T-cell (primary cell): Measurements from ENCODE around the gene NFKBIL1. TPM values are rescaled to one million over a fixed set of nuclear protein-coding genes. Genes with fewer than 3 reads are reported as not detected.
A peak's percentile ranks its signal among the peaks of the same experiment; 100 is the strongest.

Experiments used
- ATAC-seq, 4 experiments: fragments of 200-7000 bp in 3 of 4; fragments of 150-1000 bp in 1 of 4; cut with Tn5 transposase; replicated peaks in 1 of 4; 1 replicate in 3 of 4; 2 replicates in 1 of 4; pipeline ENCODE4 v1.10.0; 2021; ENCODE audit warnings: moderate library complexity in 3 of 4, mild to moderate bottlenecking in 2 of 4, moderate number of reproducible peaks in 1 of 4
- CTCF ChIA-PET, 2 donors: fragments of 300-600 bp; sonication (Branson Sonifier 250); formaldehyde crosslinking; loops; one replicate each; lab custom pipeline; 2022; ENCODE audit warnings: antibody characterized with exemption in 2 of 2; lab: Charles Lee
- POLR2A ChIA-PET, 2 donors: fragments of 300-600 bp; sonication (Branson Sonifier 250); formaldehyde crosslinking; loops; one replicate each; lab custom pipeline; 2022; ENCODE audit warnings: antibody characterized with exemption in 2 of 2; lab: Charles Lee
- DNase-seq, 35 experiments: peaks; one replicate each; pipeline versions ENCODE4 v3.0.0 to v3.0.0-alpha.2; 2013 to 2023
- H3K27ac ChIP-seq: one replicate; pipeline ENCODE4 v1.5.1; 2013; ENCODE audit warnings: low read length
- H3K27me3 ChIP-seq, 2 experiments: replicated peaks in 1 of 2; 1 replicate in 1 of 2; 2 replicates in 1 of 2; pipeline versions ENCODE4 v1.6.1 to v1.7.0; 2013; ENCODE audit warnings: low read length in 1 of 2, mixed read lengths in 1 of 2; ENCODE audit not compliant: control insufficient read depth in 2 of 2, insufficient read depth in 2 of 2; ENCODE audit errors: extremely low read depth in 1 of 2
- H3K36me3 ChIP-seq, 2 donors: 1 replicate in 1 of 2; 2 replicates in 1 of 2; pipeline versions ENCODE4 v1.6.1 to v1.7.0; 2013; ENCODE audit warnings: low read length in 1 of 2; ENCODE audit not compliant: control insufficient read depth in 2 of 2, insufficient read depth in 1 of 2; ENCODE audit errors: extremely low read depth in 1 of 2
- H3K4me1 ChIP-seq, 2 experiments: 1 replicate in 1 of 2; 2 replicates in 1 of 2; pipeline versions ENCODE4 v1.6.1 to v1.7.0; 2013; ENCODE audit warnings: low read length in 2 of 2, mixed read lengths in 1 of 2; ENCODE audit not compliant: insufficient read depth in 2 of 2, control insufficient read depth in 1 of 2; ENCODE audit errors: extremely low read depth in 1 of 2
- H3K4me3 ChIP-seq, 2 donors: 1 replicate in 1 of 2; 2 replicates in 1 of 2; pipeline versions ENCODE4 v1.5.1 to v1.7.0; 2013; ENCODE audit warnings: mild to moderate bottlenecking in 2 of 2, low read length in 1 of 2, moderate library complexity in 1 of 2; ENCODE audit not compliant: control insufficient read depth in 1 of 2; ENCODE audit errors: extremely low read depth in 1 of 2
- H3K9me3 ChIP-seq: 2 replicates; pipeline ENCODE4 v1.7.0; 2013
- H3K27ac Mint-ChIP-seq, 2 donors: one replicate each; pipeline ENCODE4 v1.8.0; 2020 to 2021; ENCODE audit warnings: mild to moderate bottlenecking in 2 of 2, mixed read lengths in 2 of 2
- H3K27me3 Mint-ChIP-seq, 2 donors: one replicate each; pipeline ENCODE4 v1.8.0; 2021 to 2022; ENCODE audit warnings: mixed read lengths in 2 of 2
- H3K36me3 Mint-ChIP-seq: one replicate; pipeline ENCODE4 v1.8.0; 2021; ENCODE audit warnings: mixed read lengths
- H3K4me1 Mint-ChIP-seq, 3 donors: one replicate each; pipeline ENCODE4 v1.8.0; 2020 to 2022; ENCODE audit warnings: mixed read lengths in 3 of 3, mild to moderate bottlenecking in 1 of 3
- H3K4me3 Mint-ChIP-seq, 3 donors: one replicate each; pipeline ENCODE4 v1.8.0; 2020 to 2022; ENCODE audit warnings: mild to moderate bottlenecking in 3 of 3, mixed read lengths in 3 of 3, moderate library complexity in 3 of 3
- H3K9me3 Mint-ChIP-seq, 3 donors: one replicate each; pipeline ENCODE4 v1.8.0; 2020 to 2022; ENCODE audit warnings: mixed read lengths in 3 of 3
- WGBS: methylation state at CpG from one replicate; pipeline ENCODE4 v1.1.5; 2013; ENCODE audit warnings: missing lambda C conversion rate; ENCODE audit not compliant: insufficient coverage; 5-methylcytosine and 5-hydroxymethylcytosine counted together
- total RNA-seq, 35 experiments: library from RNA in 6 of 35; stranded (reverse) in 6 of 35; fragments of 120-200 nt in 1 of 35; gene quantifications; one replicate each; pipeline versions ENCODE4 v1.2.1 to v1.2.4 and lab custom pipeline; 2013 to 2026

NFKBIL1 gene
- total RNA-seq, 5 donors from 2014 or later (not counting 1 experiment from before 2014, with no cell fraction given) = 6.9 to 17.1 (median 11.6) TPM

DNA sequence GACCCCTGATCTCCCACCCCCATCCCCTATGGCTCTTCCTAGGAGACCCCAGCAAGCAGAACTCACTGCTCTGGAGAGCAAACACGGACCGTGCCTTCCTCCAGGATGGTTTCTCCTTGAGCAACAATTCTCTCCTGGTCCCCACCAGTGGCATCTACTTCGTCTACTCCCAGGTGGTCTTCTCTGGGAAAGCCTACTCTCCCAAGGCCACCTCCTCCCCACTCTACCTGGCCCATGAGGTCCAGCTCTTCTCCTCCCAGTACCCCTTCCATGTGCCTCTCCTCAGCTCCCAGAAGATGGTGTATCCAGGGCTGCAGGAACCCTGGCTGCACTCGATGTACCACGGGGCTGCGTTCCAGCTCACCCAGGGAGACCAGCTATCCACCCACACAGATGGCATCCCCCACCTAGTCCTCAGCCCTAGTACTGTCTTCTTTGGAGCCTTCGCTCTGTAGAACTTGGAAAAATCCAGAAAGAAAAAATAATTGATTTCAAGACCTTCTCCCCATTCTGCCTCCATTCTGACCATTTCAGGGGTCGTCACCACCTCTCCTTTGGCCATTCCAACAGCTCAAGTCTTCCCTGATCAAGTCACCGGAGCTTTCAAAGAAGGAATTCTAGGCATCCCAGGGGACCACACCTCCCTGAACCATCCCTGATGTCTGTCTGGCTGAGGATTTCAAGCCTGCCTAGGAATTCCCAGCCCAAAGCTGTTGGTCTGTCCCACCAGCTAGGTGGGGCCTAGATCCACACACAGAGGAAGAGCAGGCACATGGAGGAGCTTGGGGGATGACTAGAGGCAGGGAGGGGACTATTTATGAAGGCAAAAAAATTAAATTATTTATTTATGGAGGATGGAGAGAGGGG lies 26.1 kb downstream of the NFKBIL1 start:
- peak overlapping the region; percentile 92 for H3K27ac ChIP-seq
- H3K9me3 Mint-ChIP-seq = no peaks in the 10 kb centered on the region
- peaks cover 53 to 93% of the 10 kb centered on the region in 2 experiments for H3K4me1 ChIP-seq
- H3K4me1 Mint-ChIP-seq = peaks cover 94 to 95% (median 94%) of the 10 kb centered on the region in 3 donors
- 88% methylated on average over 9 of the region's 9 CpGs for WGBS
- H3K4me3 ChIP-seq = no peak overlapping the region
- peaks cover 10% of the 10 kb centered on the region for H3K36me3 Mint-ChIP-seq
- H3K9me3 ChIP-seq = no peaks in the 10 kb centered on the region
- H3K36me3 ChIP-seq = peaks cover 0 to 13% of the 10 kb centered on the region in 2 donors
- peak overlapping the region; percentile 91 to 99 (median 96) for H3K4me3 Mint-ChIP-seq
- POLR2A ChIA-PET = interaction anchor here (0.6 to 1.5 kb wide), 2 partner anchors 18 to 19 kb away, joined by 5 to 6 read pairs; partner anchors contain the start of gene NCR3 (in 1 of the 2)
- H3K27ac Mint-ChIP-seq = peak overlapping the region; percentile 98 to 100
- CTCF ChIA-PET = interaction anchor here (0.5 to 1.4 kb wide), 7 partner anchors 10 to 164 kb away, joined by 3 to 8 read pairs (median 3); no protein-coding TSS in a partner anchor
- H3K27me3 Mint-ChIP-seq = no peaks in the 10 kb centered on the region
- no peaks in the 10 kb centered on the region for H3K27me3 ChIP-seq
- DNase-seq (no peak), ATAC-seq (no peak)

DNA sequence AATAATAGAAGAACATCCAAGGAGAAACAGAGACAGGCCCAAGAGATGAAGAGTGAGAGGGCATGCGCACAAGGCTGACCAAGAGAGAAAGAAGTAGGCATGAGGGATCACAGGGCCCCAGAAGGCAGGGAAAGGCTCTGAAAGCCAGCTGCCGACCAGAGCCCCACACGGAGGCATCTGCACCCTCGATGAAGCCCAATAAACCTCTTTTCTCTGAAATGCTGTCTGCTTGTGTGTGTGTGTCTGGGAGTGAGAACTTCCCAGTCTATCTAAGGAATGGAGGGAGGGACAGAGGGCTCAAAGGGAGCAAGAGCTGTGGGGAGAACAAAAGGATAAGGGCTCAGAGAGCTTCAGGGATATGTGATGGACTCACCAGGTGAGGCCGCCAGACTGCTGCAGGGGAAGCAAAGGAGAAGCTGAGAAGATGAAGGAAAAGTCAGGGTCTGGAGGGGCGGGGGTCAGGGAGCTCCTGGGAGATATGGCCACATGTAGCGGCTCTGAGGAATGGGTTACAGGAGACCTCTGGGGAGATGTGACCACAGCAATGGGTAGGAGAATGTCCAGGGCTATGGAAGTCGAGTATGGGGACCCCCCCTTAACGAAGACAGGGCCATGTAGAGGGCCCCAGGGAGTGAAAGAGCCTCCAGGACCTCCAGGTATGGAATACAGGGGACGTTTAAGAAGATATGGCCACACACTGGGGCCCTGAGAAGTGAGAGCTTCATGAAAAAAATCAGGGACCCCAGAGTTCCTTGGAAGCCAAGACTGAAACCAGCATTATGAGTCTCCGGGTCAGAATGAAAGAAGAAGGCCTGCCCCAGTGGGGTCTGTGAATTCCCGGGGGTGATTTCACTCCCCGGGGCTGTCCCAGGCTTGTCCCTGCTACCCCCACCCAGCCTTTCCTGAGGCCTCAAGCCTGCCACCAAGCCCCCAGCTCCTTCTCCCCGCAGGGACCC lies 27.0 kb downstream of the NFKBIL1 start:
- POLR2A ChIA-PET = interaction anchor here (0.6 to 2.9 kb wide), 6 partner anchors 11 to 24 kb away, joined by 3 to 8 read pairs (median 4); partner anchors contain the start of gene NCR3 (in 1 of the 2)
- Mint-ChIP-seq H3K4me1 (peaks cover 94 to 95% (median 94%) of the 10 kb centered on the region in 3 donors), H3K27me3 (no peaks in the 10 kb centered on the region), H3K27ac (peak overlapping the region; percentile 98 to 100), H3K36me3 (peaks cover 15% of the 10 kb centered on the region), H3K9me3 (no peaks in the 10 kb centered on the region), H3K4me3 (peak overlapping the region; percentile 86 to 99 (median 91))
- no peak for ATAC-seq
- peak overlapping the region; percentile 92 for H3K27ac ChIP-seq
- no peaks in the 10 kb centered on the region for H3K27me3 ChIP-seq
- CTCF ChIA-PET = interaction anchor here (0.5 to 4.0 kb wide), 18 partner anchors 8 to 163 kb away, joined by 3 to 22 read pairs (median 5); partner anchors contain the start of genes ATP6V1G2 (in 1 of the 2), LST1 (in 1 of the 2) and NCR3 (in 1 of the 2)
- peak overlapping the region in 1 of 2 donors; percentile 79 for H3K4me3 ChIP-seq
- peaks cover 0 to 18% of the 10 kb centered on the region in 2 donors for H3K36me3 ChIP-seq
- H3K4me1 ChIP-seq = peaks cover 44 to 93% of the 10 kb centered on the region in 2 experiments
- no peak for DNase-seq
- H3K9me3 ChIP-seq = no peaks in the 10 kb centered on the region
- 56% methylated on average over 12 of the region's 14 CpGs for WGBS

DNA sequence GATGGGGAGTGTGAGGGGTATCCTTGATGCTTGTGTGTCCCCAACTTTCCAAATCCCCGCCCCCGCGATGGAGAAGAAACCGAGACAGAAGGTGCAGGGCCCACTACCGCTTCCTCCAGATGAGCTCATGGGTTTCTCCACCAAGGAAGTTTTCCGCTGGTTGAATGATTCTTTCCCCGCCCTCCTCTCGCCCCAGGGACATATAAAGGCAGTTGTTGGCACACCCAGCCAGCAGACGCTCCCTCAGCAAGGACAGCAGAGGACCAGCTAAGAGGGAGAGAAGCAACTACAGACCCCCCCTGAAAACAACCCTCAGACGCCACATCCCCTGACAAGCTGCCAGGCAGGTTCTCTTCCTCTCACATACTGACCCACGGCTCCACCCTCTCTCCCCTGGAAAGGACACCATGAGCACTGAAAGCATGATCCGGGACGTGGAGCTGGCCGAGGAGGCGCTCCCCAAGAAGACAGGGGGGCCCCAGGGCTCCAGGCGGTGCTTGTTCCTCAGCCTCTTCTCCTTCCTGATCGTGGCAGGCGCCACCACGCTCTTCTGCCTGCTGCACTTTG lies 28.0 kb downstream of the NFKBIL1 start, which contains the start of gene TNF:
Gene TNF (plus strand): TSS at position 231 of the 567 bp plus-strand sequence. CDS start 177 bp downstream, at position 408.
- DNase-seq = peak in 26 of 35 experiments; percentile 32 to 81 (median 52)
- Mint-ChIP-seq H3K27me3 (no peaks in the 10 kb centered on the region), H3K36me3 (peaks cover 21% of the 10 kb centered on the region), H3K27ac (peak within 1 kb of the TSS; percentile 98 to 100), H3K9me3 (no peaks in the 10 kb centered on the region), H3K4me1 (peaks cover 90 to 95% (median 94%) of the 10 kb centered on the region in 3 donors), H3K4me3 (peak within 1 kb of the TSS; percentile 86 to 99 (median 91))
- Histone ChIP-seq H3K4me3 (peak within 1 kb of the TSS; percentile 79 to 87), H3K27me3 (no peaks in the 10 kb centered on the region), H3K27ac (peak within 1 kb of the TSS; percentile 92), H3K4me1 (peaks cover 45 to 93% of the 10 kb centered on the region in 2 experiments), H3K36me3 (peaks cover 0 to 18% of the 10 kb centered on the region in 2 donors), H3K9me3 (no peaks in the 10 kb centered on the region)
- POLR2A ChIA-PET = interaction anchor here (0.7 to 2.9 kb wide), 6 partner anchors 10 to 24 kb away, joined by 3 to 8 read pairs (median 4); partner anchors contain the start of gene NCR3 (in 1 of the 2)
- CTCF ChIA-PET = interaction anchor here (0.6 to 4.0 kb wide), 13 partner anchors 8 to 32 kb away, joined by 3 to 22 read pairs (median 5); partner anchors contain the start of genes ATP6V1G2 (in 1 of the 2), LST1 (in 1 of the 2) and NCR3 (in 1 of the 2)
- ATAC-seq = peak; percentile 5 to 8 (median 6)
- WGBS = 12% methylated on average over 10 of the region's 19 CpGs

- ChIA-PET POLR2A (interaction anchor here (0.6 to 2.9 kb wide), 4 partner anchors 11 to 260 kb away, joined by 3 to 8 read pairs (median 5); no protein-coding TSS in a partner anchor), CTCF (interaction anchor here (0.6 to 4.0 kb wide), 16 partner anchors 9 to 1085 kb away, joined by 3 to 22 read pairs (median 4); partner anchors contain the start of genes ATP6V1G2 (in 1 of the 2), LST1 (in 1 of the 2) and NCR3 (in 1 of the 2))
- H3K4me3 Mint-ChIP-seq = peak overlapping the region; percentile 86 to 99 (median 91)
- H3K9me3 Mint-ChIP-seq = no peaks in the 10 kb centered on the region
- 33% methylated on average over 5 of the region's 8 CpGs for WGBS
- Histone ChIP-seq H3K27me3 (no peaks in the 10 kb centered on the region), H3K4me1 (peaks cover 39 to 90% of the 10 kb centered on the region in 2 experiments), H3K36me3 (peaks cover 0 to 18% of the 10 kb centered on the region in 2 donors), H3K9me3 (no peaks in the 10 kb centered on the region), H3K27ac (peak overlapping the region; percentile 92), H3K4me3 (peak overlapping the region; percentile 79 to 87)
- H3K36me3 Mint-ChIP-seq = peaks cover 27% of the 10 kb centered on the region
- ATAC-seq = no peak
- DNase-seq = peak in 1 of 35 experiments; percentile 32
- H3K27me3 Mint-ChIP-seq = no peaks in the 10 kb centered on the region
- peak overlapping the region; percentile 98 to 100 for H3K27ac Mint-ChIP-seq
- peaks cover 85 to 95% (median 91%) of the 10 kb centered on the region in 3 donors for H3K4me1 Mint-ChIP-seq
These were observed 28.7 kb downstream of the NFKBIL1 start for GRCh38 chr6:31575952-31576685.
